OCI-LY1 (cell line): ENCODE data around the gene PSAP.

ENCODE experiments used
- EZH2 ChIP-seq: fragments of 200-600 bp; sonication (generic), shearing (Covaris generic); IDR thresholded peaks from 2 replicates; pipeline ENCODE4 v1.8.0; 2017; ENCODE audit warnings: borderline replicate concordance, mixed run types, mild to moderate bottlenecking, antibody characterized with exemption, low read length, moderate library complexity, mixed read lengths
- TF ChIP-seq, protein P1 (sequence below): fragments of 200-600 bp; sonication (generic), shearing (Covaris generic); IDR thresholded peaks from 2 replicates; pipeline ENCODE4 v1.5.1; 2017; ENCODE audit warnings: mild to moderate bottlenecking, antibody characterized with exemption, low read length, moderate library complexity, mixed read lengths

DNA sequence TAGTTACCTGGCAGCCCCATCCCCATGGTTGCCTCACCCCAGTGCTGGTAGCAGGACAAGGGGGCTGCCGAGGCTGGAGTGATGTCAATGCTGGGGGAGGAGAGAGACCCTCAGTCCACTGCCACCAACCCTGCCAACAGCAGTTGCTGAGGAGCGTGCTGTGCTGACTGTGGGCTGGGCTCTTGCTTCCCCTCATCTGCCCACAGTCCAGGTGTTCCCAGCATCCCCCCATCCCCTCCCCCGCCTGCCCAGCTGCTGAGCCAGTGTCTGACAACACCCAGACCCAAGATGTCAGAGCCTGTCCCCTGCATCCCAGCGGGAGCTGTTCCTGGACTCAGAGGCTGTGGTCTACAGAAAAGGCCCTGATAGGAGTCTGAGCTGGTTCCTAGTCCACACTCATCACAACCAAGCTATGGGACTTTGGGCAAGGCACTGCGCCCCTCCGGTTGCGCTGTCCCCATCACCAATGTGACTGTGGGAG lies 14.6 kb upstream of the PSAP start:
- TF ChIP-seq, protein P1, sequence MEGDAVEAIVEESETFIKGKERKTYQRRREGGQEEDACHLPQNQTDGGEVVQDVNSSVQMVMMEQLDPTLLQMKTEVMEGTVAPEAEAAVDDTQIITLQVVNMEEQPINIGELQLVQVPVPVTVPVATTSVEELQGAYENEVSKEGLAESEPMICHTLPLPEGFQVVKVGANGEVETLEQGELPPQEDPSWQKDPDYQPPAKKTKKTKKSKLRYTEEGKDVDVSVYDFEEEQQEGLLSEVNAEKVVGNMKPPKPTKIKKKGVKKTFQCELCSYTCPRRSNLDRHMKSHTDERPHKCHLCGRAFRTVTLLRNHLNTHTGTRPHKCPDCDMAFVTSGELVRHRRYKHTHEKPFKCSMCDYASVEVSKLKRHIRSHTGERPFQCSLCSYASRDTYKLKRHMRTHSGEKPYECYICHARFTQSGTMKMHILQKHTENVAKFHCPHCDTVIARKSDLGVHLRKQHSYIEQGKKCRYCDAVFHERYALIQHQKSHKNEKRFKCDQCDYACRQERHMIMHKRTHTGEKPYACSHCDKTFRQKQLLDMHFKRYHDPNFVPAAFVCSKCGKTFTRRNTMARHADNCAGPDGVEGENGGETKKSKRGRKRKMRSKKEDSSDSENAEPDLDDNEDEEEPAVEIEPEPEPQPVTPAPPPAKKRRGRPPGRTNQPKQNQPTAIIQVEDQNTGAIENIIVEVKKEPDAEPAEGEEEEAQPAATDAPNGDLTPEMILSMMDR, result no peak
- TF ChIP-seq EZH2, result no peak
